Measurements from ENCODE around the gene EYS. TPM values are rescaled to one million over a fixed set of nuclear protein-coding genes. Genes with fewer than 3 reads are reported as not detected.

The EYS gene
- polyA plus RNA-seq, 1 of the 3 experiments (the other 2 are of a cell fraction) = 0.05 TPM

- H3K36me3 ChIP-seq (replicated peaks in 1 of 2; ENCODE audit: control insufficient read depth in 1 of 2, insufficient read depth in 2 of 2, low read length in 1 of 2) = no peaks in the 10 kb centered on the region
- ChIA-PET POLR2A (no interaction called here), CTCF (interaction anchor here (1.7 kb wide), 1 partner anchor 36 kb away, joined by 3 read pairs; no protein-coding TSS in a partner anchor)
- H3K4me3 ChIP-seq (ENCODE audit: low read depth in 2 of 2, low read length in 1 of 2) = no peak overlapping the region
- H3K4me1 ChIP-seq (ENCODE audit: control insufficient read depth in 1 of 2, insufficient read depth in 2 of 2, low read depth in 1 of 2, low read length in 1 of 2) = no peaks in the 10 kb centered on the region
- DNase-seq = no peak
- H3K9me2 ChIP-seq = no peaks in the 10 kb centered on the region
- no peaks in the 10 kb centered on the region for H4K20me1 ChIP-seq (ENCODE audit: insufficient read depth)
- H3K4me2 ChIP-seq = no peak overlapping the region
- H3K27me3 ChIP-seq (ENCODE audit: insufficient read depth) = no peaks in the 10 kb centered on the region
- 48% methylated on average over 1 of the region's 1 CpG for WGBS (ENCODE audit: low lambda C conversion rate)
- no peak overlapping the region for H3K27ac ChIP-seq (ENCODE audit: low read depth in 2 of 2, low read length in 1 of 2)
- H3K9ac ChIP-seq = no peak overlapping the region
- no peak for TF ChIP-seq EP300 (IDR thresholded peaks at IDR 0.05; ENCODE audit: borderline replicate concordance in 1 of 2, low read depth in 1 of 2, low read length in 1 of 2)
- TF ChIP-seq FOXJ3 (CRISPR knock-in tag; IDR thresholded peaks at IDR 0.05) = no peak
- no peak for TF ChIP-seq ELF1 (IDR thresholded peaks at IDR 0.05)
- TF ChIP-seq GABPA (IDR thresholded peaks at IDR 0.05; ENCODE audit: low read depth) = no peak
- TF ChIP-seq MXI1 (IDR thresholded peaks at IDR 0.05; ENCODE audit: low read depth, low read length) = no peak
- TF ChIP-seq TEAD4 (IDR thresholded peaks at IDR 0.05; ENCODE audit: borderline replicate concordance, insufficient read depth) = no peak
- TF ChIP-seq MEF2A (IDR thresholded peaks at IDR 0.05; ENCODE audit: borderline replicate concordance, low read depth) = no peak
- no peak for TF ChIP-seq REST (IDR thresholded peaks at IDR 0.05; ENCODE audit: low read depth, low read length)
- TF ChIP-seq CHD2 (IDR thresholded peaks at IDR 0.05; ENCODE audit: low read length, partially characterized antibody) = no peak
- TF ChIP-seq YY1 (IDR thresholded peaks at IDR 0.05; ENCODE audit: low read depth) = no peak
- TF ChIP-seq POLR2AphosphoS5 (IDR thresholded peaks at IDR 0.05; ENCODE audit: low read depth, low read length) = no peak
- TF ChIP-seq PBX3 (IDR thresholded peaks at IDR 0.05) = no peak
- no peak for TF ChIP-seq RFX5 (IDR thresholded peaks at IDR 0.05; ENCODE audit: low read length)
- TF ChIP-seq TCF12 (IDR thresholded peaks at IDR 0.05) = no peak
- TF ChIP-seq USF2 (IDR thresholded peaks at IDR 0.05; ENCODE audit: borderline replicate concordance, low read depth, low read length) = no peak
- TF ChIP-seq IRF3 (IDR thresholded peaks at IDR 0.05; ENCODE audit: low read depth, low read length) = no peak
- no peak for TF ChIP-seq RCOR1 (IDR thresholded peaks at IDR 0.05; ENCODE audit: low read length)
- TF ChIP-seq SIN3A (IDR thresholded peaks at IDR 0.05; ENCODE audit: borderline replicate concordance, low read depth, low read length) = no peak
- TF ChIP-seq GATA2 (CRISPR knock-in tag; IDR thresholded peaks at IDR 0.05) = no peak
- H3K79me2 ChIP-seq (ENCODE audit: insufficient read depth) = no peaks in the 10 kb centered on the region
- no peak overlapping the region; the same call in 1 of the 2 replicates for H2AFZ ChIP-seq (ENCODE audit: low read depth)
- no peaks in the 10 kb centered on the region for H3F3A ChIP-seq (replicated peaks; ENCODE audit: insufficient read depth)
- H3K9me3 ChIP-seq = no peaks in the 10 kb centered on the region
Measured at GRCh38 chr6:64103480-64103879, 1603.5 kb downstream of the EYS start.

All from SK-N-SH (cell line).